Activated naive CD8-positive, alpha-beta T cell treated with anti-CD3 and anti-CD28 coated beads, Interleukin-2, amount 50 U/mL, for 16 hours (primary cell): ENCODE results near the gene SDHAF3.

Experiments used
- DNase-seq: peaks from one replicate; pipeline ENCODE4 v3.0.0-alpha.2; 2020; ENCODE audit warnings: low read depth, low spot score

SDHAF3 gene

DNA sequence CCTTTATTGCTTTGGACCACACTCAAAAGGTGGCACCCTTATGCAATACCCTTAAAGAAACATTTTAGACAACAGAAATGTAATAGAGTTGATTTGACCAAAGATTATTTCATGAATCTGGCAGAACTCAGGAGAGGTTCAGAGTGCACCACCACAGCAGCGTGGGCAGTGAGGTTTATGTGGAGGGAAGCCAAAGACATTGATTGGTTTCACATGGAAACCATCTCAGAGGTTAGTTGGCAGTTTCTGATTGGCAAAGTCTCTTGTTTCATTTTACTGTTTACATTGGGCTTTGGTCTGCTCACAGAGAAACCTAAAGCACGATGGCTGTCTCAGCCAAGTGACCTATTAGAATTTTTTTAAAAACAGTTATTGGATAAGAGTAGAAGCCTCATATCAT is 101.3 kb downstream of the SDHAF3 start:
- DNase-seq = no peak

DNA sequence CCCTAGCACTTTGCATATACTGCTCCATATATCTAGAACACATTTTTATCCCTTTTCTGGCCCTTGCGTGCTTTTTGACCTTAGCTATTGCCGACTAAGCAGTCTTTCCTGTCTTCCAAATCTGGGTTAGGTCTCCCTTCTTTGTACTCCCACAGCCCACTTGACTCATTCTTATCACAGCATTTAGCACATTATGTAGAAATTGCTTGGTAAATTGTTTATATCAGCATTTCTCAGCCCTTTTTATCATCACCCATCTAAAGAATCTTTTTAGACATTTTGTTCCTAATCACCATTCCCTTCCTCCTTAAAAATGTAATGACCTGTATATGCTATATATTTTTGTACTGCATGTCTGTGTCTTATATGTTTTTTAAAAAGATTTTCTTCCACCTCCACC is 101.7 kb downstream of the SDHAF3 start:
- no peak for DNase-seq

DNA sequence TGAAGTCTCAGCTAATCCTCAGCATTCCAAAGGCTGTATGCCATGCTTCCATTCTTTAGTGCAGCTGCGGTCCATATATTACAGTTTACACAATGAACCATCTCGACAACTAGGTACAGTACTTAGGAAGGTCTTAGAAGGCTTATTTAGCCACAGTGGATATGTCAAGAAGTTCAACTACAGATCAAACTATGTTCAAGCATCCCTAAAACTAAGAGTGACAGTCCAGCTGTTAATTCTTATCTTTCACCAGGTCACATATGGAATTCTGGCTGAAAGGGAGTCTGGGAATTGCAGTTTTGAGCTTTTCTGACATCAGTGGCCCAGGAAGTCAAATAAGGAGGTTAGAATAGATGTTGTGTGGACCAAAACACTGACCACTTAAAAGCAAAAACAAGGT is 106.8 kb downstream of the SDHAF3 start:
- no peak for DNase-seq

DNA sequence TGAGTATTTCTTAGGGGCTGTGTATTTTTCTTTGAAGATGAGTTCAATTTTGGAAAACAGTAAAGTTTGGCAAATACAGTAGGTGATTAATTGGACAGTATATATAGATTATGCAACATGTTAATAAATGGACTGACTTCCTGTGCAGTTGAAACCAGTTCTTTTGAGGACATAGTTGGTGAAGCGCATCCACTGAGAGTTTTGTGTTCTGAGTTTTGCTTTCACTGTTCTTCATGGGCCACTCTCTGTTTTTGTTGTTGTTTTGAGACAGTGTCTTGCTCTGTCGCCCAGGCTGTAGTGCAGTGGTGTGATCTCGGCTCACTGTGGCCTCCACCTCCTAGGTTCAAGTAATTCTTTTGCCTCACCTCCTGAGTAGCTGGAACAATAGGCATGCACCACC is 109.0 kb downstream of the SDHAF3 start:
- DNase-seq = no peak
